Liver (tissue), 9 donors: Measurements from ENCODE around the gene MAPKAP1. TPM values are rescaled to one million over a fixed set of nuclear protein-coding genes. Genes with fewer than 3 reads are reported as not detected.

Source experiments
- DNase-seq: peaks from one replicate; pipeline ENCODE4 v3.0.0-alpha.2; 2017; ENCODE audit warnings: low spot score
- H3K27ac ChIP-seq, 2 donors: one replicate each; pipeline ENCODE4 v1.7.0; 2013; ENCODE audit warnings: inconsistent platforms in 2 of 2, low read length in 2 of 2, control low read depth in 1 of 2, low read depth in 1 of 2, mild to moderate bottlenecking in 1 of 2
- H3K27me3 ChIP-seq, 4 donors: one replicate each; pipeline versions ENCODE4 v1.6.1 to v1.7.0; 2013; ENCODE audit warnings: low read length in 3 of 4, inconsistent platforms in 1 of 4, mild to moderate bottlenecking in 1 of 4, moderate library complexity in 1 of 4; ENCODE audit not compliant: control insufficient read depth in 4 of 4, insufficient read depth in 4 of 4
- H3K36me3 ChIP-seq, 4 donors: one replicate each; pipeline versions ENCODE4 v1.6.1 to v1.7.0; 2013; ENCODE audit warnings: low read length in 3 of 4, mild to moderate bottlenecking in 3 of 4, low read depth in 1 of 4, moderate library complexity in 1 of 4; ENCODE audit not compliant: control insufficient read depth in 4 of 4, insufficient read depth in 3 of 4
- H3K4me1 ChIP-seq, 4 donors: one replicate each; pipeline versions ENCODE4 v1.6.1 to v1.7.0; 2013; ENCODE audit warnings: low read length in 3 of 4, mild to moderate bottlenecking in 3 of 4, moderate library complexity in 1 of 4; ENCODE audit not compliant: control insufficient read depth in 4 of 4, insufficient read depth in 4 of 4
- H3K4me3 ChIP-seq, 3 donors: one replicate each; pipeline versions ENCODE4 v1.6.1 to v1.7.0; 2013; ENCODE audit warnings: low read length in 3 of 3, control low read depth in 1 of 3, low read depth in 1 of 3, mild to moderate bottlenecking in 1 of 3
- H3K9ac ChIP-seq, 2 donors: one replicate each; pipeline ENCODE4 v1.7.0; 2013; ENCODE audit warnings: low read length in 2 of 2, mild to moderate bottlenecking in 2 of 2, moderate library complexity in 2 of 2, control low read depth in 1 of 2, low read depth in 1 of 2
- H3K9me3 ChIP-seq, 4 donors: one replicate each; pipeline versions ENCODE4 v1.6.1 to v1.7.0; 2013; ENCODE audit warnings: low read length in 3 of 4; ENCODE audit not compliant: control insufficient read depth in 4 of 4
- CTCF ChIP-seq: fragments of 150-350 bp; IDR thresholded peaks from 2 replicates; pipeline ENCODE4 v1.5.1; 2017; ENCODE audit warnings: improper control_type of control experiment, low read depth, low read length; ENCODE audit not compliant: missing input control
- EGR1 ChIP-seq, 2 donors: IDR thresholded peaks; 2 replicates each; pipeline ENCODE4 v1.6.1; 2016 to 2018; ENCODE audit warnings: antibody characterized with exemption in 2 of 2, low read depth in 2 of 2
- FOXA1 ChIP-seq: IDR thresholded peaks from 2 replicates; pipeline ENCODE4 v1.6.1; 2016; ENCODE audit warnings: antibody characterized with exemption
- FOXA2 ChIP-seq: IDR thresholded peaks from 2 replicates; pipeline ENCODE4 v1.6.1; 2016; ENCODE audit warnings: antibody characterized with exemption
- GABPA ChIP-seq, 2 donors: IDR thresholded peaks in 1 of 2; conservative IDR thresholded peaks in 1 of 2; 2 replicates each; pipeline ENCODE4 v1.6.1; 2016; ENCODE audit warnings: antibody characterized with exemption in 2 of 2, mild to moderate bottlenecking in 1 of 2, moderate library complexity in 1 of 2
- HNF4A ChIP-seq, 2 donors: conservative IDR thresholded peaks; 2 replicates each; pipeline ENCODE4 v1.6.1; 2016; ENCODE audit warnings: antibody characterized with exemption in 2 of 2, mild to moderate bottlenecking in 2 of 2
- HNF4G ChIP-seq: IDR thresholded peaks from 2 replicates; pipeline ENCODE4 v1.6.1; 2016; ENCODE audit warnings: antibody characterized with exemption
- MAX ChIP-seq: IDR thresholded peaks from 2 replicates; pipeline ENCODE4 v1.6.1; 2016; ENCODE audit warnings: antibody characterized with exemption
- NR2F2 ChIP-seq: IDR thresholded peaks from 2 replicates; pipeline ENCODE4 v1.6.1; 2016; ENCODE audit warnings: antibody characterized with exemption
- REST ChIP-seq: IDR thresholded peaks from 2 replicates; pipeline ENCODE4 v1.6.1; 2016; ENCODE audit warnings: antibody characterized with exemption, mild to moderate bottlenecking
- RXRA ChIP-seq, 2 donors: IDR thresholded peaks; 2 replicates each; pipeline ENCODE4 v1.6.1; 2017 to 2018; ENCODE audit warnings: antibody characterized with exemption in 2 of 2, mild to moderate bottlenecking in 1 of 2
- SP1 ChIP-seq: IDR thresholded peaks from 2 replicates; pipeline ENCODE4 v1.6.1; 2018; ENCODE audit warnings: antibody characterized with exemption, mild to moderate bottlenecking
- TAF1 ChIP-seq: conservative IDR thresholded peaks from 2 replicates; pipeline ENCODE4 v1.6.1; 2016; ENCODE audit warnings: antibody characterized with exemption, mild to moderate bottlenecking
- YY1 ChIP-seq: IDR thresholded peaks from 2 replicates; pipeline ENCODE4 v1.6.1; 2016; ENCODE audit warnings: antibody characterized with exemption, mild to moderate bottlenecking
- ZBTB33 ChIP-seq: IDR thresholded peaks from 2 replicates; pipeline ENCODE4 v1.6.1; 2016; ENCODE audit warnings: antibody characterized with exemption
- WGBS: extraction: QIAGEN DNeasy Blood & Tissue Kit; methylation state at CpG from one replicate; pipeline ENCODE4 v1.1.7; 2013; 5-methylcytosine and 5-hydroxymethylcytosine counted together
- polyA plus RNA-seq, 2 donors: library from polyadenylated mRNA; stranded (reverse) in 1 of 2; unstranded in 1 of 2; fragments of 200-250 nt in 1 of 2; fragments of >200 nt in 1 of 2; fragmentation: Nextera tagmentation in 1 of 2; extraction: Ambion mirVana in 1 of 2; gene quantifications; one replicate each; pipeline versions ENCODE4 v1.2.1 to v1.2.3, GENCODE V29; 2013 to 2015
- total RNA-seq, 2 donors: library from RNA; depleted of rRNA; stranded (reverse); fragments of >200 nt; gene quantifications; one replicate each; pipeline ENCODE4 v1.2.3, GENCODE V29; 2014
- TF ChIP-seq, protein P1 (sequence below): IDR thresholded peaks from 2 replicates; pipeline ENCODE4 v1.6.1; 2016; ENCODE audit warnings: antibody characterized with exemption
- donor health status: healthy.
- donor health status: healthy.
- donor health status: healthy.
- donor health status: healthy.
- donor health status: healthy.

The MAPKAP1 gene
- total and polyA plus RNA-seq, 4 donors, result 23.6 to 55.9 (median 32.7) TPM

GRCh38 chr9:125431012-125431305 is 276.0 kb downstream of the MAPKAP1 start:
- no peak for DNase-seq
- no peak overlapping the region for H3K4me3 ChIP-seq
- H3K9me3 ChIP-seq, result no peaks in the 10 kb centered on the region
- no peak overlapping the region for H3K27ac ChIP-seq
- H3K27me3 ChIP-seq, result no peaks in the 10 kb centered on the region
- 95% methylated on average over 3 of the region's 3 CpGs for WGBS
- H3K36me3 ChIP-seq, result no peaks in the 10 kb centered on the region
- no peaks in the 10 kb centered on the region for H3K4me1 ChIP-seq
- no peak overlapping the region for H3K9ac ChIP-seq
- no peak for TF ChIP-seq EGR1 (IDR thresholded peaks at IDR 0.05; ENCODE audit: low read depth in 2 of 2)
- no peak for TF ChIP-seq TAF1
- no peak for TF ChIP-seq HNF4A (conservative IDR thresholded peaks at IDR 0.05)
- TF ChIP-seq HNF4G, result no peak
- TF ChIP-seq NR2F2, result no peak
- TF ChIP-seq MAX, result no peak
- TF ChIP-seq YY1, result no peak
- TF ChIP-seq, protein P1, sequence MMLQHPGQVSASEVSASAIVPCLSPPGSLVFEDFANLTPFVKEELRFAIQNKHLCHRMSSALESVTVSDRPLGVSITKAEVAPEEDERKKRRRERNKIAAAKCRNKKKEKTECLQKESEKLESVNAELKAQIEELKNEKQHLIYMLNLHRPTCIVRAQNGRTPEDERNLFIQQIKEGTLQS, result no peak
- no peak for TF ChIP-seq FOXA1
- no peak for TF ChIP-seq RXRA (IDR thresholded peaks at IDR 0.05)

- H3K27ac ChIP-seq, result no peak overlapping the region
- H3K9ac ChIP-seq, result no peak overlapping the region
- H3K9me3 ChIP-seq, result no peaks in the 10 kb centered on the region
- no peak for TF ChIP-seq YY1
- 91% methylated on average over 21 of the region's 21 CpGs for WGBS
- H3K36me3 ChIP-seq, result no peaks in the 10 kb centered on the region
- H3K4me1 ChIP-seq, result no peaks in the 10 kb centered on the region
- DNase-seq, result no peak
- no peak overlapping the region for H3K4me3 ChIP-seq
- no peaks in the 10 kb centered on the region for H3K27me3 ChIP-seq
Measured at GRCh38 chr9:125430161-125431011, 276.6 kb downstream of the MAPKAP1 start.

DNA sequence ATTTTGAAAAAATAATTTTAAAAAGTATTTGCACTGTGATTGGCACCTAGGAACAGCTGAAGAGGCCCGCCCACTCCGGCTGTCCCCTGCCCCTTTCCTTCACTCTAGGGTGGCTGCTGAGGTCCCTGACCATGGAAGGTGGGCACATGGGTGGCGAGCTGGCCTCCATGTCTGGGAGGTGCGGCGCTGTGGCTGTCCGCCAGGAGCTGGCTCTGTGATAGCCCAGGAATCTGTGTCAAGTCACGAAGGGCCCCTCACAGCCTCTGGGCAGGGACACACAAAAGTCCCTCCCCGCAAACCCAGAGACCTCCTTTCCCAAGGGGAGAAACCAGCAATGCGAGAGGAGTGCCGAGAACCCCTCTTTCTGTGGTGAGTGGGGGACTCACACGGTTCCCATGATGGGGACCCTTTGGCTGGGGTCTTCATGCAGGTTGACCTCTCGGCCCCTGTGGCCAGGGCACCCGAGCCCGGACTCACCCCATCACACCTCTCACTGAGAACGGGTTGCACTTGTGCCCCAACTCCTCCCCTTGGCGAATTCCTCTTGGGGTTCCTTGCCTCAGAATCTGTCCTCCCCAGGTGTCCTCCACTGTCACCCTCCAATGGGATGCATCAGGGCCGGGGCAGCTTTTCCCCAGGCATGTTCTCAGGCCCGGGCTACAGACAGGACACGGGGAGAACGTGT is 277.4 kb downstream of the MAPKAP1 start:
- no peaks in the 10 kb centered on the region for H3K36me3 ChIP-seq
- DNase-seq, result no peak
- no peak overlapping the region for H3K27ac ChIP-seq
- H3K9ac ChIP-seq, result no peak overlapping the region
- TF ChIP-seq SP1 (no peak), GABPA (IDR thresholded peaks at IDR 0.05 in 1 of 2, conservative IDR thresholded peaks at IDR 0.05 in 1 of 2) (no peak), REST (no peak), FOXA2 (no peak), YY1 (no peak), ZBTB33 (no peak), HNF4A (conservative IDR thresholded peaks at IDR 0.05) (no peak), CTCF (no peak), EGR1 (IDR thresholded peaks at IDR 0.05; ENCODE audit: low read depth in 2 of 2) (no peak)
- no peak overlapping the region for H3K4me3 ChIP-seq
- H3K9me3 ChIP-seq, result no peaks in the 10 kb centered on the region
- H3K4me1 ChIP-seq, result no peaks in the 10 kb centered on the region
- H3K27me3 ChIP-seq, result no peaks in the 10 kb centered on the region
- WGBS, result 93% methylated on average over 20 of the region's 20 CpGs
